SK-N-SH (cell line): Measurements from ENCODE around the gene OR52D1. TPM values are rescaled to one million over a fixed set of nuclear protein-coding genes. Genes with fewer than 3 reads are reported as not detected.

Experiments used
- CTCF ChIA-PET: fragments of 300-600, 350-600 bp; formaldehyde crosslinking; extraction: SDS; loops from one replicate; lab custom pipeline; 2021; lab: Yijun Ruan, JAX
- POLR2A ChIA-PET: fragments of 350-600 bp; sonication (Branson Sonifier 250); formaldehyde crosslinking; extraction: SDS; loops from one replicate; lab custom pipeline; 2020; ENCODE audit warnings: antibody characterized with exemption, inconsistent platforms; lab: Yijun Ruan, JAX
- DNase-seq: peaks from one replicate; pipeline ENCODE4 v3.0.0; 2012
- H2AFZ ChIP-seq: fragments of 200-600 bp; sonication (generic); 2 replicates; pipeline ENCODE4 v1.8.1; 2016; ENCODE audit warnings: antibody characterized with exemption, mild to moderate bottlenecking, low read depth
- H3F3A ChIP-seq: fragments of 200-600 bp; sonication (generic); replicated peaks from 2 replicates; pipeline ENCODE3; 2016; ENCODE audit warnings: antibody characterized with exemption, mild to moderate bottlenecking; ENCODE audit not compliant: insufficient read depth
- H3K27ac ChIP-seq, 2 experiments: fragments of 200-500 bp in 1 of 2; fragments of 200-600 bp in 1 of 2; sonication (Bioruptor generic) in 1 of 2; sonication (generic), shearing (Covaris generic) in 1 of 2; 2 replicates each; pipeline versions ENCODE4 v1.5.1 to v1.6.1; 2014 to 2016; ENCODE audit warnings: low read depth in 2 of 2, inconsistent platforms in 1 of 2, low read length in 1 of 2, mild to moderate bottlenecking in 1 of 2, mixed read lengths in 1 of 2
- H3K27me3 ChIP-seq: fragments of 200-600 bp; sonication (generic), shearing (Covaris generic); 2 replicates; pipeline ENCODE4 v1.6.1; 2016; ENCODE audit warnings: mixed run types; ENCODE audit not compliant: insufficient read depth
- H3K36me3 ChIP-seq, 2 experiments: fragments of 200-500 bp in 1 of 2; fragments of 200-600 bp in 1 of 2; sonication (Bioruptor generic) in 1 of 2; sonication (generic) in 1 of 2; replicated peaks in 1 of 2; 2 replicates each; pipeline versions ENCODE3 to v1.5.1; 2014 to 2016; ENCODE audit warnings: low read length in 1 of 2, mild to moderate bottlenecking in 1 of 2; ENCODE audit not compliant: insufficient read depth in 2 of 2, control insufficient read depth in 1 of 2
- H3K4me1 ChIP-seq, 2 experiments: fragments of 200-500 bp in 1 of 2; fragments of 200-600 bp in 1 of 2; sonication (Bioruptor generic) in 1 of 2; sonication (generic), shearing (Covaris generic) in 1 of 2; 2 replicates each; pipeline versions ENCODE4 v1.5.1 to v1.6.1; 2014 to 2016; ENCODE audit warnings: low read depth in 1 of 2, low read length in 1 of 2, mixed run types in 1 of 2; ENCODE audit not compliant: insufficient read depth in 2 of 2, control insufficient read depth in 1 of 2
- H3K4me2 ChIP-seq: fragments of 200-600 bp; sonication (generic), shearing (Covaris generic); 2 replicates; pipeline ENCODE4 v1.6.1; 2017; ENCODE audit warnings: mixed run types
- H3K4me3 ChIP-seq, 2 experiments: fragments of 200-500 bp in 1 of 2; fragments of 200-600 bp in 1 of 2; sonication (Bioruptor generic) in 1 of 2; sonication (generic), shearing (Covaris generic) in 1 of 2; 2 replicates each; pipeline versions ENCODE4 v1.5.1 to v1.8.1; 2014 to 2016; ENCODE audit warnings: low read depth in 2 of 2, inconsistent platforms in 1 of 2, low read length in 1 of 2, mild to moderate bottlenecking in 1 of 2, mixed read lengths in 1 of 2, moderate library complexity in 1 of 2
- H3K79me2 ChIP-seq: fragments of 200-600 bp; sonication (generic); 2 replicates; pipeline ENCODE4 v1.8.1; 2017; ENCODE audit warnings: mild to moderate bottlenecking; ENCODE audit not compliant: insufficient read depth
- H3K9ac ChIP-seq: fragments of 200-600 bp; sonication (generic); 2 replicates; pipeline ENCODE4 v1.6.1; 2017; ENCODE audit warnings: mixed run types
- H3K9me2 ChIP-seq: fragments of 200-600 bp; sonication (generic); 2 replicates; pipeline ENCODE4 v1.6.1; 2017; ENCODE audit warnings: mixed run types
- H3K9me3 ChIP-seq: fragments of 200-600 bp; sonication (generic); 2 replicates; pipeline ENCODE4 v1.6.1; 2017; ENCODE audit warnings: mixed run types, mild to moderate bottlenecking, moderate library complexity
- H4K20me1 ChIP-seq: fragments of 200-600 bp; sonication (generic); 2 replicates; pipeline ENCODE4 v1.6.1; 2017; ENCODE audit warnings: mild to moderate bottlenecking, mixed run types; ENCODE audit not compliant: insufficient read depth
- CHD2 ChIP-seq: fragments of 150-350 bp; IDR thresholded peaks from 2 replicates; pipeline ENCODE4 v1.6.1; 2018; ENCODE audit warnings: low read length; ENCODE audit not compliant: partially characterized antibody
- EZH2phosphoT487 ChIP-seq: fragments of 200-600 bp; sonication (generic); IDR thresholded peaks from 2 replicates; pipeline ENCODE4 v1.6.1; 2017; ENCODE audit warnings: low read depth, mixed run types, mild to moderate bottlenecking, antibody characterized with exemption, moderate library complexity, borderline replicate concordance
- FOSL2 ChIP-seq: IDR thresholded peaks from 2 replicates; pipeline ENCODE4 v1.4.0; 2012; ENCODE audit warnings: low read depth, mild to moderate bottlenecking, moderate library complexity, borderline replicate concordance
- FOXJ3 ChIP-seq: sonication (generic); formaldehyde crosslinking; IDR thresholded peaks from 2 replicates; pipeline ENCODE4 v1.5.1; 2020; ENCODE audit warnings: mild to moderate bottlenecking, missing genetic modification reagents
- GATA2 ChIP-seq: sonication (generic); formaldehyde crosslinking; IDR thresholded peaks from 2 replicates; pipeline ENCODE4 v1.5.0; 2020; ENCODE audit warnings: mild to moderate bottlenecking, missing genetic modification reagents
- MXI1 ChIP-seq: IDR thresholded peaks from 2 replicates; pipeline ENCODE4 v1.6.1; 2012; ENCODE audit warnings: mild to moderate bottlenecking, low read depth, low read length, improper control_type of control experiment
- NFIC ChIP-seq: IDR thresholded peaks from 2 replicates; pipeline ENCODE4 v1.4.0; 2012; ENCODE audit warnings: borderline replicate concordance
- NRF1 ChIP-seq: IDR thresholded peaks from 2 replicates; pipeline ENCODE4 v1.6.1; 2012; ENCODE audit warnings: low read depth, mild to moderate bottlenecking, low read length
- RCOR1 ChIP-seq: fragments of 150-350 bp; IDR thresholded peaks from 2 replicates; pipeline ENCODE4 v1.6.1; 2017; ENCODE audit warnings: antibody characterized with exemption, low read length
- RXRA ChIP-seq: IDR thresholded peaks from 2 replicates; pipeline ENCODE4 v1.4.0; 2012; ENCODE audit warnings: low read depth, mild to moderate bottlenecking, borderline replicate concordance
- SMC3 ChIP-seq: IDR thresholded peaks from 2 replicates; pipeline ENCODE4 v1.6.1; 2012; ENCODE audit warnings: low read depth, low read length, improper control_type of control experiment
- TEAD4 ChIP-seq: IDR thresholded peaks from 2 replicates; pipeline ENCODE4 v1.4.0; 2012; ENCODE audit warnings: mild to moderate bottlenecking, borderline replicate concordance; ENCODE audit not compliant: insufficient read depth
- YY1 ChIP-seq: IDR thresholded peaks from 2 replicates; pipeline ENCODE4 v1.4.0; 2012; ENCODE audit warnings: low read depth, mild to moderate bottlenecking
- WGBS: methylation state at CpG from one replicate; pipeline ENCODE4 v1.1.6; 2017; ENCODE audit warnings: low lambda C conversion rate; 5-methylcytosine and 5-hydroxymethylcytosine counted together
- polyA plus RNA-seq, 3 experiments: library from polyadenylated mRNA; depleted of rRNA; stranded (reverse); fragments of >200 nt; gene quantifications; 2 replicates each; pipeline ENCODE4 v1.2.3, GENCODE V29; 2012
- TF ChIP-seq, protein P1 (sequence below): IDR thresholded peaks from 2 replicates; pipeline ENCODE4; 2012
- TF ChIP-seq, protein P2 (sequence below): fragments of 150-350 bp; IDR thresholded peaks from 2 replicates; pipeline ENCODE4 v1.6.1; 2017; ENCODE audit warnings: antibody characterized with exemption, low read length, low read depth, borderline replicate concordance

Gene OR52D1
- polyA plus RNA-seq, 1 of the 3 experiments (the other 2 are of a cell fraction), result not detected

DNA sequence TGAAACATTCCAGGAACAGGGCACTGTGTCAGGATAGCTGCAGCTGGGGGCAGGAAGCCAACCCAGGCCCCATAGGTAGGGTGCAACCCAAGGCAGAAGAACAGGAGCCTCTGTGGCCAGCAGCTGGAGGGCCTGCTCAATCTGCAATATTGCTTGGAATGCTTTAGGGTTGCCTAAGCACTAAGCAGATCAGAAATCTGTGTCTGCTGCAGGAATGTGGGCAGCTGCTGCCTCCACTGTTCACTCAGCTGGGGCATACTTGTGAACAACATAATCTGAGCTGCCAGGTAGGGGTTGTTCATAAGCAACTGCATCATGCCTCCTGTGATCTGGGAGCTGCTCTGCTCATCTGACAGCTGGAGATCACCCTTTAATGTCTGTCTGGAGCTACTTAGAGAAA lies 26.4 kb downstream of the OR52D1 start:
- H3K9ac ChIP-seq, result no peak overlapping the region
- no peaks in the 10 kb centered on the region for H3K9me3 ChIP-seq
- TF ChIP-seq RCOR1 (no peak), NRF1 (no peak), EZH2phosphoT487 (no peak)
- TF ChIP-seq, protein P1, sequence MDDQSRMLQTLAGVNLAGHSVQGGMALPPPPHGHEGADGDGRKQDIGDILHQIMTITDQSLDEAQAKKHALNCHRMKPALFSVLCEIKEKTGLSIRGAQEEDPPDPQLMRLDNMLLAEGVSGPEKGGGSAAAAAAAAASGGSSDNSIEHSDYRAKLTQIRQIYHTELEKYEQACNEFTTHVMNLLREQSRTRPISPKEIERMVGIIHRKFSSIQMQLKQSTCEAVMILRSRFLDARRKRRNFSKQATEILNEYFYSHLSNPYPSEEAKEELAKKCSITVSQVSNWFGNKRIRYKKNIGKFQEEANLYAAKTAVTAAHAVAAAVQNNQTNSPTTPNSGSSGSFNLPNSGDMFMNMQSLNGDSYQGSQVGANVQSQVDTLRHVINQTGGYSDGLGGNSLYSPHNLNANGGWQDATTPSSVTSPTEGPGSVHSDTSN, result no peak
- DNase-seq, result no peak
- H3F3A ChIP-seq, result no peaks in the 10 kb centered on the region
- H3K4me1 ChIP-seq, result no peaks in the 10 kb centered on the region
- H3K79me2 ChIP-seq, result no peaks in the 10 kb centered on the region
- no peak overlapping the region for H2AFZ ChIP-seq
- H3K36me3 ChIP-seq, result no peaks in the 10 kb centered on the region
- no peak overlapping the region for H3K4me2 ChIP-seq
- H3K27ac ChIP-seq, result no peak overlapping the region
- H3K27me3 ChIP-seq, result no peaks in the 10 kb centered on the region
- CTCF ChIA-PET, result no interaction called here
- no peaks in the 10 kb centered on the region for H3K9me2 ChIP-seq
- no peak overlapping the region for H3K4me3 ChIP-seq
- POLR2A ChIA-PET, result no interaction called here
- H4K20me1 ChIP-seq, result no peaks in the 10 kb centered on the region

- Histone ChIP-seq H3K4me1 (no peaks in the 10 kb centered on the region), H3K4me3 (no peak within 1 kb of the TSS), H3K9ac (no peak within 1 kb of the TSS), H3K9me2 (no peaks in the 10 kb centered on the region), H3K79me2 (no peaks in the 10 kb centered on the region), H3F3A (no peaks in the 10 kb centered on the region), H4K20me1 (no peaks in the 10 kb centered on the region), H3K27me3 (no peaks in the 10 kb centered on the region), H2AFZ (no peak within 1 kb of the TSS), H3K9me3 (no peaks in the 10 kb centered on the region), H3K4me2 (no peak within 1 kb of the TSS), H3K36me3 (no peaks in the 10 kb centered on the region), H3K27ac (no peak within 1 kb of the TSS)
- POLR2A ChIA-PET, result no interaction called here
- WGBS, result 4% methylated on average over 2 of the region's 2 CpGs
- TF ChIP-seq NRF1 (no peak), RXRA (no peak), NFIC (no peak), YY1 (no peak), SMC3 (no peak), CHD2 (no peak), TEAD4 (no peak), FOSL2 (no peak), GATA2 (CRISPR knock-in tag) (no peak), EZH2phosphoT487 (no peak), FOXJ3 (CRISPR knock-in tag) (no peak), MXI1 (no peak)
- TF ChIP-seq, protein P2, sequence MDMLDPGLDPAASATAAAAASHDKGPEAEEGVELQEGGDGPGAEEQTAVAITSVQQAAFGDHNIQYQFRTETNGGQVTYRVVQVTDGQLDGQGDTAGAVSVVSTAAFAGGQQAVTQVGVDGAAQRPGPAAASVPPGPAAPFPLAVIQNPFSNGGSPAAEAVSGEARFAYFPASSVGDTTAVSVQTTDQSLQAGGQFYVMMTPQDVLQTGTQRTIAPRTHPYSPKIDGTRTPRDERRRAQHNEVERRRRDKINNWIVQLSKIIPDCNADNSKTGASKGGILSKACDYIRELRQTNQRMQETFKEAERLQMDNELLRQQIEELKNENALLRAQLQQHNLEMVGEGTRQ, result no peak
- DNase-seq, result no peak
- CTCF ChIA-PET, result no interaction called here
Observed at GRCh38 chr11:5516599-5516998, 28.1 kb downstream of the OR52D1 start, which contains the start of gene UBQLNL. TSS of gene UBQLNL (minus strand) at chr11:5516699. CDS start at chr11:5516441, 258 bp downstream.
